ENCODE measurements around the gene EIF4G1. TPM values are rescaled to one million over a fixed set of nuclear protein-coding genes. Genes with fewer than 3 reads are reported as not detected.

EIF4G1 gene
- total and polyA plus RNA-seq, 2 of the 8 experiments (the other 6 are each of a cell fraction or from before 2014, with no cell fraction given), result 318 to 473 TPM

GRCh38 chr3:184291044-184291737 is 23.2 kb upstream of the EIF4G1 start:
- no peak overlapping the region for H3K18ac ChIP-seq (ENCODE audit: extremely low read depth, low read length)
- H3K56ac ChIP-seq (replicated peaks; ENCODE audit: insufficient read length, low read depth, low read length), result no peak overlapping the region
- no peak overlapping the region for H3K4ac ChIP-seq (replicated peaks; ENCODE audit: insufficient read length, low read depth, low read length)
- POLR2A ChIA-PET (ENCODE audit: partially characterized antibody), result interaction anchor here (0.6 to 1.1 kb wide), 3 partner anchors 35 to 105 kb away, joined by 3 read pairs; partner anchors contain the start of gene ABCF3
- no peak overlapping the region for H3K4me2 ChIP-seq (ENCODE audit: insufficient read depth in 1 of 2, low read depth in 2 of 2, low read length in 2 of 2)
- no peaks in the 10 kb centered on the region for H3K79me1 ChIP-seq (ENCODE audit: low read depth, low read length)
- no peak overlapping the region for H2BK20ac ChIP-seq (ENCODE audit: low read length)
- no peaks in the 10 kb centered on the region for H3K9me3 ChIP-seq (ENCODE audit: insufficient read depth in 2 of 2, low read depth in 1 of 2, low read length in 1 of 2)
- peak overlapping the region; percentile 54 for H4K91ac ChIP-seq (replicated peaks; ENCODE audit: insufficient read length, low read length)
- TF ChIP-seq SP1 (IDR thresholded peaks at IDR 0.05; ENCODE audit: low read depth, low read length), result no peak
- TF ChIP-seq ASH2L (IDR thresholded peaks at IDR 0.05; ENCODE audit: low read length), result no peak
- no peak for TF ChIP-seq ATF2 (IDR thresholded peaks at IDR 0.05; ENCODE audit: low read length)
- no peak for TF ChIP-seq GTF2F1 (IDR thresholded peaks at IDR 0.05; ENCODE audit: borderline replicate concordance, low read depth, low read length)
- TF ChIP-seq CEBPB (IDR thresholded peaks at IDR 0.05; ENCODE audit: low read depth, low read length), result no peak
- no peak for TF ChIP-seq NRF1 (IDR thresholded peaks at IDR 0.05; ENCODE audit: low read depth, low read length)
- TF ChIP-seq CTBP2 (IDR thresholded peaks at IDR 0.05; ENCODE audit: borderline replicate concordance, insufficient read depth, insufficient read length, low read length), result no peak
- H2BK120ac ChIP-seq (replicated peaks; ENCODE audit: low read depth, low read length), result no peak overlapping the region
- H3K4me3 ChIP-seq (ENCODE audit: extremely low read depth in 1 of 4, insufficient read depth in 2 of 4, low read depth in 3 of 4, low read length in 4 of 4), result no peak overlapping the region
- H2BK15ac ChIP-seq (ENCODE audit: low read length), result no peak overlapping the region
- DNase-seq (ENCODE audit: low read depth in 1 of 2, low spot score in 2 of 2), result no peak
- no peaks in the 10 kb centered on the region for H3K27me3 ChIP-seq (replicated peaks in 1 of 4; ENCODE audit: control insufficient read depth in 3 of 4, extremely low read depth in 1 of 4, insufficient read depth in 3 of 4, low read length in 3 of 4)
- 91% methylated on average over 21 of the region's 22 CpGs; no CpG with 5 or more reads in 1 of the 2 experiments for WGBS, 2 experiments (ENCODE audit: extremely low coverage in 1 of 2, insufficient coverage in 1 of 2, insufficient read length in 1 of 2, insufficient replicate concordance in 2 of 2, low coverage in 1 of 2, low lambda C conversion rate in 2 of 2, missing lambda C conversion rate in 1 of 2)
- CTCF ChIA-PET (ENCODE audit: partially characterized antibody), result interaction anchor here (0.6 to 8.3 kb wide), 14 partner anchors 8 to 393 kb away, joined by 3 to 52 read pairs (median 4); partner anchors contain the start of genes CAMK2N2, EEF1AKMT4 and VWA5B2
- no peak overlapping the region for H2BK5ac ChIP-seq (ENCODE audit: low read depth, low read length)
- H3K4me1 ChIP-seq (replicated peaks in 1 of 4; ENCODE audit: control insufficient read depth in 3 of 4, insufficient read depth in 4 of 4, low read length in 3 of 4), result no peaks in the 10 kb centered on the region
- H3K14ac ChIP-seq (ENCODE audit: insufficient read length), result no peak overlapping the region
- H3K27ac ChIP-seq (ENCODE audit: low read depth, low read length), result no peak overlapping the region
- no peak overlapping the region for H4K5ac ChIP-seq (ENCODE audit: insufficient read length, low read depth, low read length)
- no peak for FAIRE-seq
- H4K20me1 ChIP-seq (replicated peaks in 1 of 2; ENCODE audit: control insufficient read depth in 1 of 2, insufficient read depth in 2 of 2, low read length in 2 of 2), result no peaks in the 10 kb centered on the region
- H3K79me2 ChIP-seq (ENCODE audit: control insufficient read depth in 1 of 2, insufficient read depth in 2 of 2, low read length in 2 of 2), result no peaks in the 10 kb centered on the region
- H3K9ac ChIP-seq (replicated peaks in 1 of 4; ENCODE audit: extremely low read depth in 1 of 4, low read depth in 3 of 4, low read length in 3 of 4), result no peak overlapping the region
- no peak overlapping the region for H2BK12ac ChIP-seq (ENCODE audit: low read depth, low read length)
- H4K8ac ChIP-seq (ENCODE audit: extremely low read depth, insufficient read depth, low read length), result peak overlapping the region; percentile 64; the same call in 1 of the 2 replicates
- no peak overlapping the region for H2AFZ ChIP-seq (ENCODE audit: low read length)
- H2AK5ac ChIP-seq (ENCODE audit: low read depth, low read length), result no peak overlapping the region
- H3K23me2 ChIP-seq (ENCODE audit: low read depth, low read length), result no peaks in the 10 kb centered on the region
- H3K23ac ChIP-seq (ENCODE audit: insufficient read length), result no peak overlapping the region
- H3K36me3 ChIP-seq (ENCODE audit: control insufficient read depth in 2 of 4, insufficient read depth in 4 of 4, low read length in 3 of 4), result no peaks in the 10 kb centered on the region

Data from H1 (cell line).